HG03575 (cell line): ENCODE results near the gene CDK5R2.

Experiments used
- ATAC-seq: cut with Tn5 transposase; IDR thresholded peaks from one replicate; pipeline ENCODE4 v1.9.1; 2021; ENCODE audit not compliant: unreplicated experiment, insufficient number of reproducible peaks, low FRiP score; ENCODE audit errors: extremely low read depth

The CDK5R2 gene

GRCh38 chr2:218985325-218986091 lies 26.0 kb downstream of the CDK5R2 start:
- ATAC-seq = no peak

DNA sequence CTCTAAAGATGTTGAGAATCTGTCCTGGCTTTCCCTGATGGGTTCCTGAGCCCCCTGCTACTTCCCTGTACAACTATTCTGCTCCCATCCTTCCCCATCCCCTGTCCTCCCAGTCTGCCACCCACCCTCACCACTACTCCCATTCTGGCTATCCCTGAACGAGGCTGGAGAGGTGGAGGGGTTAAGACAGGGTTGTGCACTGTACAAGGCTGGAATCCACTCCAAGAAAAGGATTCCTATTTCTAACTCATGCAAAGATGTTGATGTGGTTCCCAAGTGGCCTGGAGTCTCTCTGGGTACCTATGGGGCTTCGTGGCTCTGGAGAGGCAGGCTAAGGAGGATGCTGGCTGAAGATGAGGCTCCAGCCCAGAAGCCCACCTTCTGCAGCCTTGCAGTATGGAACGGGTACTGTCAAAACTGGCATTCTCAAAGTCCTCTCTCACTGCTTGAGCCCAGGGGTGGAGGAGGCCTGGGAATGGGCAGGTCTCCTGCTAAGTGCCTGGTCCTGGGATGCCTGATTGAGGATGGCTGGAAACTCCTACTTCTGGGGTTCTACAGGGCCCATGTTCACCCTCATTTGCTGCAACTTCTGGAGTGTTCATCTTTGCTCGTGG lies 26.8 kb downstream of the CDK5R2 start:
- ATAC-seq = no peak

DNA sequence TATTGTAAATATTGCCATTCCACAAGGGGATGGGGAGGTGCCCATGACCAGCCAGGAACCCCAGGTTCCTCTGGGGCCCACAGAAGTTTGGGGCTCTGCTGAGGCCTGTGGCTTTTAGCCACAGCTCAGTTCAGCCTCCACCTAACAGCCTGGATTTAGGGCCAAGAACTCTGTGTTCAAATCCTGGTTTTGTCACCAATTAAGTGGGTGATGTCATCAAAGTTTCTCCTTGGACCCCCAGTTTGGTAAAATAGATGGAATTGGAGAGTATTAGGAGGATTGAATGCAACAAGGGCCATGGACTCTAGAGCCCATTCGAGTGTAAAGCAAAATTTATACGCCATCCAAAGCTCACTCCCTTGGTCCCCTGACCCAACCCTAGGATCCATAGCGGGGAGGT lies 28.7 kb downstream of the CDK5R2 start:
- ATAC-seq = no peak

- no peak for ATAC-seq
Observed at GRCh38 chr2:218988650-218989049, 29.2 kb downstream of the CDK5R2 start.

GRCh38 chr2:218990052-218990451 lies 30.6 kb downstream of the CDK5R2 start:
- no peak for ATAC-seq

- no peak for ATAC-seq
Observed at GRCh38 chr2:218990612-218991011, 31.1 kb downstream of the CDK5R2 start.

DNA sequence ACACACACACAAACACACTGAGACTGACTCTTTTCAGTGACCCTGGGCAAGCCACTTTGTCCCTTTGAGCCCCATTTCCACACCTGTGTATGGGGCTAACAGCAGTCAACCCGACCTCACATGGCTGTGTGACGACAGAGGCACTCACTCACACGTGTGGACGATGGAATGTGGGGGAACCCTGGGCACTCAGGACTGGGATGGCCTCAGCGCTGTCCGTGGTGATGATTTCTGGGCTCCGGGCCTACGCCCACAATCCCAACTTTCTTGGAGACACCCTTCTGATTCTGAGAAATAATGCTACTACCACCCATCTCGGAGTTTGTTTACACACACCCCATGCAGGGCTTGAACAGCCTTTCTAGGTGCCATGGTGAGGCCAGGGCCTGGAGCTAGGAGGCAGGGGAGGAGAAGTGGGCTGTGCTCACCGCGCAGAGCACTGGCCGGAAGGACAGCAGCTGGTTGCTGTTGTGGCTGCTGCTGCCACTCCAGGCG lies 32.3 kb downstream of the CDK5R2 start:
- ATAC-seq = no peak

- no peak for ATAC-seq
Observed at GRCh38 chr2:218992196-218992595, 32.7 kb downstream of the CDK5R2 start.

DNA sequence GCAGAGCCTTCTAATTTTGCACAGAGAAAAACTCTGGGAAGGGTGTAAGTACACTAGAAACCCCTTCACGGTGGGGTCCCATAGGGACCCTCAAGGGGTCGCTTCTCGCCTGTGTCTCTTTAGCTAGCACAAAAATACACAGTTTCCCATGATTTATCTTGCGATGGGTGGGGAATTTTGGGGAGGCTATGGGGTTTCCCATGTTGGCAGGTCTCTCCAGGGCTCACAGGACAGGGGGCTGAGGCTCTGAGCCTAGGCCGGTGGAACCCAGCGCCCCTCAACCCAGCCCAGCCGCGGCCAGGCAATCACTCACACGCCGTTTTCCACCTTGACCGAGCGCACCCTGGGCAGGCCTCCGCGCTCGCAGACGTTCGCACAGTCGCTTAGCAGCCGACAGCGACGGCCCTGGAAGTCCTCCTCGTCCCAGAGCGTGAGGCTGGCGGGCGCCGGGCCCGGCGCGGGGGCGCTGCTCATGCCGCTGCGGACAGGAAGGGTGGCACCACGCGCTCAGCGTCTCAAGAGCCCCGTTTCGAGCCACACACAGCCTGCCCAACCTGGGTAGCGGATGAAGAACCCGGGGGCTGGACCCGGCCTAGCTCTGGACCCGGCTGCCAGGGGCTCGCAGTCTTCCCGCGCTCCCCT lies 33.4 kb downstream of the CDK5R2 start:
- no peak for ATAC-seq

- no peak for ATAC-seq
Observed at GRCh38 chr2:218993345-218994315, 34.2 kb downstream of the CDK5R2 start, which contains the start of gene CRYBA2. Gene CRYBA2, minus strand, starts transcription at chr2:218993422. Its CDS starts 246 bp downstream, at chr2:218993176.

DNA sequence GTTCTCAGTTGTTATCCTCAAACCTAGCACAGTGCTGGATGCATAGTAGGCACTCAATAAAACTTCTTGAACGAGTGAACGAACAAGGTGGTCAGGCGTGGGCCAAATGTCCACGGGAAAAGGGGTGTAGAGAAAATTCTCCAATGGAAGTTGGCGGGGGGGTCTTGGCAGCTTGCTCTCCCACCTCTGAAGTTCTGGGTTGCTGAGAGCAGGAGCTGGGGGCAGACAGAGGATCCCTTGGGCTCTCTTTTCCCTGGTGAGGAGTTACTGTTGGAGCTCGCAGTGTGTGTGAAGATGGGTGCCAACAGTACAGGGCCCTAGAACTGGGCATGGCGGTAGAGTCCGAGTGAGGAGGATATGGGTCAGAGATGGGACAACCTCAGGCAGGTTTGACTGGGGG lies 36.1 kb downstream of the CDK5R2 start:
- ATAC-seq = no peak

DNA sequence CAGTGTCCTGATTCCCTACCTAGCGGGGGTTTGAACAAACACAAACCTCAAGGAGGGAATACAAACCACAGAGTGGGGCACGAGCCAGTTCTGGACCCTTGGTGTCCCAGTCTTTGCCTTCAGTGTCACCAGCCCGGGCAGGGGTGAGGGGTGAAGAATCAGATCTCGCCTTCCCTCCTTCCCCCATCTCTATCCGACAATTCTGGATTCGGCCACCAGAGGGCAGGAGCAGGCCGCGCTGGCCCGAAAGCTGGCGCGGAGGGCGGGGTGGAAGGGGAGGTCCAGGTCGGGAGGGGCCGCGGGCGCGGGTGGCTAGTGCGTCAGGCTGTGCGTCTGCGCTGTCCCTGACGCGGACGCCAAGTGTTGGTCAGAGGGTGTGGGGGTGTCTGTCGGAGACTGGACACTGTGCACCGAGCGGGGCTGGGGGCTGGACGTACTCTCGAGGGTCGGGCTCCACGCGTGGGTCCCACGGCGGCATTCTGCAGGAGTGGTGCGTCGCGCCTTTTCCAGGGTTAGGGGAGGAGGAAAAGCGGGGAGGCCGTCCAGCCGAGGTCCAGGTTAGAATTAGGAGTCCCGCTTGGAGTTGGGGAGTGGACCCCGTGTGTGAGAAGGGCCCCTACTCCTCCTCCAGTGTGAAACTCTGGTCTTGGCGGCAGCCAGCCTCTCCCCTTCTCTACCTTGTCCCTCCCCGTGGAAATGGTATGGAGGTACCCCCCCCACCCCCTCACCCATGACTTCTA lies 36.7 kb downstream of the CDK5R2 start:
- ATAC-seq = no peak

DNA sequence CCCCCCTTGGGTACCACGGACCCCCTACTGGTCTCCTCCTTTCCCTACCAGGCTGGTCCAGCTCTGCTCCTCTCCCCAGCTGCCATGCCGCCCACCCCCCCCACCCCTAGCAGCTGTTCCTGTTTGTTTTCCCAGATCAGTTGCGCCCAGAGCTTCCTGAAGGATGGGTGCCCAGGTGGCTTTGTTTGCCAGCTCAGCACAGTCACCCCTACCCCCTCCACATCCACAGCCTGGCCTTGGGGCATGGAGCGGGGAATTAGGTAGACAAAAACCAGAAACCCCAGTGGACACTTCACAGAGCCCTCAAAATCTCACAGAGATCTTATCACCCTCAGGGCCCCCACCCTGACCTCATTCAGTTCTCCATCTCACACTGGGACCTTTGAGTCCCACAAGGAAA lies 37.5 kb downstream of the CDK5R2 start:
- no peak for ATAC-seq

DNA sequence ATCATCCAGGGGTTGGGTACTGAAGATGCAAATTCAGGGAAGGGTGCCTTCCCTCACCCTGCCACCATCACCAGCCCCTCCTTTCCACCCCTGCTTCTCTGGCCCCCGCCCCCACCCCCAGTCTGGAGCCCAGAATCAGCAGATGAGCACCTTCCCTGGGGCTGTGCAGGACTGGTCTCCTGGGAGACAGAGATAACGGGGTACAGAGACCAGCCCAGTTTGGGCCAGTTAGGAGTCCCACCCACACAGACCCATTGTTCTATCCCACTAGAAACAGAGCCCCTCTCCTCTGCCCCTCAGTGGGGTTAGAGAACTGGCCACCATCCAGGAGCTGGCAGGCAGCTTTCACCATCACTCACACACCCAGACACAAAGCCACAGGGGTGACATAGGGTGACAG lies 38.3 kb downstream of the CDK5R2 start:
- ATAC-seq = no peak

GRCh38 chr2:218998414-218999002 lies 39.0 kb downstream of the CDK5R2 start:
- no peak for ATAC-seq

GRCh38 chr2:218999021-218999880 lies 39.8 kb downstream of the CDK5R2 start:
- no peak for ATAC-seq

- ATAC-seq = no peak
Observed at GRCh38 chr2:218999881-219000568, 40.6 kb downstream of the CDK5R2 start.
